ENCODE results near the gene DIS3L2.

The DIS3L2 gene

GRCh38 chr2:232295971-232296370 is 334.5 kb downstream of the DIS3L2 start:
- in situ Hi-C loops (cut with MboI; ENCODE audit: low pct_unique_long_range_greater_than_20kb, low sequenced_read_pairs, unreplicated experiment) = no loop called here
- no peak for DNase-seq (ENCODE audit: low spot score)
- no peak for TF ChIP-seq CTCF (IDR thresholded peaks at IDR 0.05; ENCODE audit: extremely low read depth, insufficient read depth, missing control alignments)

GRCh38 chr2:232296776-232297525 is 335.4 kb downstream of the DIS3L2 start:
- in situ Hi-C loops (cut with MboI; ENCODE audit: low pct_unique_long_range_greater_than_20kb, low sequenced_read_pairs, unreplicated experiment) = no loop called here
- DNase-seq (ENCODE audit: low spot score) = no peak
- no peak for TF ChIP-seq CTCF (IDR thresholded peaks at IDR 0.05; ENCODE audit: extremely low read depth, insufficient read depth, missing control alignments)

- TF ChIP-seq CTCF (IDR thresholded peaks at IDR 0.05; ENCODE audit: extremely low read depth, insufficient read depth, missing control alignments) = no peak
- no peak for DNase-seq (ENCODE audit: low spot score)
- in situ Hi-C loops (cut with MboI; ENCODE audit: low pct_unique_long_range_greater_than_20kb, low sequenced_read_pairs, unreplicated experiment) = no loop called here
Measured at GRCh38 chr2:232299084-232299483, 337.6 kb downstream of the DIS3L2 start.

- no peak for DNase-seq (ENCODE audit: low spot score)
- no peak for TF ChIP-seq CTCF (IDR thresholded peaks at IDR 0.05; ENCODE audit: extremely low read depth, insufficient read depth, missing control alignments)
- in situ Hi-C loops (cut with MboI; ENCODE audit: low pct_unique_long_range_greater_than_20kb, low sequenced_read_pairs, unreplicated experiment) = no loop called here
Measured at GRCh38 chr2:232299927-232300674, 338.6 kb downstream of the DIS3L2 start.

GRCh38 chr2:232300894-232301387 is 339.4 kb downstream of the DIS3L2 start:
- DNase-seq (ENCODE audit: low spot score) = no peak
- in situ Hi-C loops (cut with MboI; ENCODE audit: low pct_unique_long_range_greater_than_20kb, low sequenced_read_pairs, unreplicated experiment) = no loop called here
- no peak for TF ChIP-seq CTCF (IDR thresholded peaks at IDR 0.05; ENCODE audit: extremely low read depth, insufficient read depth, missing control alignments)

GRCh38 chr2:232304236-232304635 is 342.7 kb downstream of the DIS3L2 start:
- no peak for DNase-seq (ENCODE audit: low spot score)
- TF ChIP-seq CTCF (IDR thresholded peaks at IDR 0.05; ENCODE audit: extremely low read depth, insufficient read depth, missing control alignments) = no peak
- in situ Hi-C loops (cut with MboI; ENCODE audit: low pct_unique_long_range_greater_than_20kb, low sequenced_read_pairs, unreplicated experiment) = no loop called here

Data from GM13977 (cell line).